ENCODE results near the gene FUBP1. TPM values are rescaled to one million over a fixed set of nuclear protein-coding genes. Genes with fewer than 3 reads are reported as not detected.

Gene FUBP1
- total and polyA plus RNA-seq, 10 donors: 52.5 to 196 (median 157) TPM

GRCh38 chr1:78007677-78008341 lies 28.9 kb upstream of the FUBP1 start:
- TF ChIP-seq POLR2A (IDR thresholded peaks at IDR 0.05) (no peak), POLR2AphosphoS5 (IDR thresholded peaks at IDR 0.05) (no peak)
- TF ChIP-seq, protein P1, sequence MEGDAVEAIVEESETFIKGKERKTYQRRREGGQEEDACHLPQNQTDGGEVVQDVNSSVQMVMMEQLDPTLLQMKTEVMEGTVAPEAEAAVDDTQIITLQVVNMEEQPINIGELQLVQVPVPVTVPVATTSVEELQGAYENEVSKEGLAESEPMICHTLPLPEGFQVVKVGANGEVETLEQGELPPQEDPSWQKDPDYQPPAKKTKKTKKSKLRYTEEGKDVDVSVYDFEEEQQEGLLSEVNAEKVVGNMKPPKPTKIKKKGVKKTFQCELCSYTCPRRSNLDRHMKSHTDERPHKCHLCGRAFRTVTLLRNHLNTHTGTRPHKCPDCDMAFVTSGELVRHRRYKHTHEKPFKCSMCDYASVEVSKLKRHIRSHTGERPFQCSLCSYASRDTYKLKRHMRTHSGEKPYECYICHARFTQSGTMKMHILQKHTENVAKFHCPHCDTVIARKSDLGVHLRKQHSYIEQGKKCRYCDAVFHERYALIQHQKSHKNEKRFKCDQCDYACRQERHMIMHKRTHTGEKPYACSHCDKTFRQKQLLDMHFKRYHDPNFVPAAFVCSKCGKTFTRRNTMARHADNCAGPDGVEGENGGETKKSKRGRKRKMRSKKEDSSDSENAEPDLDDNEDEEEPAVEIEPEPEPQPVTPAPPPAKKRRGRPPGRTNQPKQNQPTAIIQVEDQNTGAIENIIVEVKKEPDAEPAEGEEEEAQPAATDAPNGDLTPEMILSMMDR (IDR thresholded peaks at IDR 0.05 in 8 of 11, conservative IDR thresholded peaks at IDR 0.05 in 3 of 11): no peak
- peaks cover 0 to 1% (median 0%) of the 10 kb centered on the region in 6 donors for H3K36me3 ChIP-seq
- H3K4me1 ChIP-seq: peaks cover 3 to 69% (median 28%) of the 10 kb centered on the region in 6 donors
- intact Hi-C loops (cut with DNase I; ENCODE audit: low total_unique reads): no loop called here
- peak overlapping the region in 7 of 8 donors; percentile 34 to 93 (median 90) for H3K27ac ChIP-seq
- WGBS, 5 donors: 69 to 85% (median 76%) methylated on average over 4 of the region's 4 CpGs
- H3K27me3 ChIP-seq (replicated peaks in 1 of 7): no peaks in the 10 kb centered on the region
- DNase-seq: no peak
- H3K9me3 ChIP-seq: no peaks in the 10 kb centered on the region
- H3K4me3 ChIP-seq: peak overlapping the region in 7 of 8 donors; percentile 34 to 70 (median 47)

DNA sequence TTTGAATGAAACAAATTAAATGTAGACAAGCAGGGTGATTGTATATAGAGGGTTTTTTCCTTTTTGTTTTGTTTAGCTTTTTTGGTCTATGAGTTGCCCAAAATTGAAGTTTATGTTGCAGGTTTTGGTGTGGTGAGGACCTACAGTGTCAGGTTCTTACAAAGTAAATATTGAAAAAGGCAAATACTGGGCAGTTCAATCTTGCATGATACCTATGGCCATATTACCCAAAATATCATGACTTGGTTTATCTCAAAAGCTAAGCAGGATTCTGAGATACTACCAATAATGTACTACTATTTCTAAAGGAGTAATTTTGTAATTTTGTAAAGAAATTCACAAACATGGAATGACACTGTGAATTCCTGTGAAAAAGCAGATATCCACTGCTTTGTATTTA lies 27.6 kb upstream of the FUBP1 start:
- intact Hi-C loops (cut with DNase I; ENCODE audit: low total_unique reads): no loop called here
- Histone ChIP-seq H3K27ac (peak overlapping the region; percentile 32 to 93 (median 90)), H3K4me1 (peaks cover 3 to 82% (median 33%) of the 10 kb centered on the region in 6 donors), H3K27me3 (replicated peaks in 1 of 7) (no peaks in the 10 kb centered on the region), H3K36me3 (no peaks in the 10 kb centered on the region), H3K4me3 (peak overlapping the region; percentile 30 to 70 (median 46)), H3K9me3 (no peaks in the 10 kb centered on the region)
- DNase-seq: no peak
- TF ChIP-seq POLR2AphosphoS5 (IDR thresholded peaks at IDR 0.05) (no peak), POLR2A (IDR thresholded peaks at IDR 0.05) (no peak)
- TF ChIP-seq, protein P1 (IDR thresholded peaks at IDR 0.05 in 8 of 11, conservative IDR thresholded peaks at IDR 0.05 in 3 of 11): no peak

DNA sequence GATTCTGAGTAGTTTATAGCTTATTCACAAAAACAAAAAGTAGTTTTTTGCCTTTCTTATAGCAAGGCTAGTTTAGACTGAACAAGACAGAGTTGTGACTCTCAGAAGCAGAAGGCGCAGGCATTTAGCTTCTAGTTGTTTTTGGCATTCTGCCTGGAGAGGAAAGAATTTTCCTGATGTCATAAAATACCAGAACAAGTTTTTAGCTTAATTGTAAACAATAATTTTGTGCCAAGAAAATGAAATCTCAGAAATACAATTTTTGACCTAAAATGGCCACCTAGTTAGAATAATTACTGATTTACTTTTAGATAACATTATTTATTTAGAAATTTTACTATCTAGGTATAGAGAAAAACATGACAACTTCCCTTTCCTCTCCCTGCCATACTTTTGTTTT lies 26.9 kb upstream of the FUBP1 start:
- no peaks in the 10 kb centered on the region for H3K36me3 ChIP-seq
- intact Hi-C loops (cut with DNase I; ENCODE audit: low total_unique reads): no loop called here
- H3K27me3 ChIP-seq (replicated peaks in 1 of 7): no peaks in the 10 kb centered on the region
- peak overlapping the region; percentile 32 to 93 (median 90) for H3K27ac ChIP-seq
- H3K9me3 ChIP-seq: no peaks in the 10 kb centered on the region
- H3K4me3 ChIP-seq: peak overlapping the region; percentile 30 to 70 (median 46)
- peaks cover 3 to 81% (median 31%) of the 10 kb centered on the region in 6 donors for H3K4me1 ChIP-seq
- 5 to 23% (median 14%) methylated on average over 1 of the region's 1 CpG for WGBS, 5 donors
- no peak for DNase-seq
- TF ChIP-seq POLR2A (IDR thresholded peaks at IDR 0.05) (peak in 1 of 3 donors; percentile 32), POLR2AphosphoS5 (IDR thresholded peaks at IDR 0.05) (no peak)

GRCh38 chr1:78005448-78005722 lies 26.5 kb upstream of the FUBP1 start:
- DNase-seq: no peak
- intact Hi-C loops (cut with DNase I; ENCODE audit: low total_unique reads): no loop called here
- H3K4me1 ChIP-seq: peaks cover 3 to 83% (median 29%) of the 10 kb centered on the region in 6 donors

More at GRCh38 chr1:78005448-78005722, 26.5 kb upstream of the FUBP1 start:
- H3K9me3 ChIP-seq: no peaks in the 10 kb centered on the region
- no peaks in the 10 kb centered on the region for H3K27me3 ChIP-seq (replicated peaks in 1 of 7)
- H3K27ac ChIP-seq: peak overlapping the region; percentile 64 to 93 (median 90)
- 6 to 11% (median 8%) methylated on average over 1 of the region's 1 CpG for WGBS, 5 donors
- TF ChIP-seq POLR2AphosphoS5 (IDR thresholded peaks at IDR 0.05) (no peak), POLR2A (IDR thresholded peaks at IDR 0.05) (no peak)
- TF ChIP-seq, protein P1 (IDR thresholded peaks at IDR 0.05 in 8 of 11, conservative IDR thresholded peaks at IDR 0.05 in 3 of 11): no peak
- H3K36me3 ChIP-seq: no peaks in the 10 kb centered on the region
- peak overlapping the region; percentile 30 to 70 (median 46) for H3K4me3 ChIP-seq

All from spleen (tissue), 11 donors.